Esophagus mucosa (tissue), 1 donor: ENCODE data around the gene ARHGAP27. TPM values are rescaled to one million over a fixed set of nuclear protein-coding genes. Genes with fewer than 3 reads are reported as not detected.
A peak's percentile ranks its signal among the peaks of the same experiment; 100 is the strongest.
"Not testable (repeated sequence)": the region's sequence is repeated elsewhere in the genome, so short reads cannot be mapped to it uniquely, and the experiment has no call there.

Source experiments
- ATAC-seq: fragments of 200-7000 bp; cut with Tn5 transposase; one replicate; pipeline ENCODE4 v1.9.1; 2020
- total RNA-seq: library from RNA; stranded (reverse); gene quantifications from one replicate; pipeline ENCODE4 v1.2.4, GENCODE V29; 2023
- donor health status: DM: yes; HTN: yes; CAD: no.

Gene ARHGAP27
- total RNA-seq, 1 donor from 2014 or later: 69.0 TPM

GRCh38 chr17:45361976-45362375 is 70.7 kb downstream of the ARHGAP27 start:
- ATAC-seq: no peak

GRCh38 chr17:45361451-45361850 is 71.2 kb downstream of the ARHGAP27 start:
- no peak for ATAC-seq

GRCh38 chr17:45357364-45357997 is 75.2 kb downstream of the ARHGAP27 start:
- ATAC-seq: no peak

GRCh38 chr17:45355087-45355486 is 77.6 kb downstream of the ARHGAP27 start:
- ATAC-seq: peak; percentile 48

- ATAC-seq: peak; percentile 26
Observed at GRCh38 chr17:45353043-45353442, 79.6 kb downstream of the ARHGAP27 start.

- no peak for ATAC-seq
Observed at GRCh38 chr17:45351831-45352230, 80.8 kb downstream of the ARHGAP27 start.

- ATAC-seq: no peak
Observed at GRCh38 chr17:45347444-45347843, 85.2 kb downstream of the ARHGAP27 start.

- ATAC-seq: no peak
Observed at GRCh38 chr17:45346216-45347015, 86.3 kb downstream of the ARHGAP27 start.

GRCh38 chr17:45345554-45346215 is 87.0 kb downstream of the ARHGAP27 start:
- ATAC-seq: no peak

GRCh38 chr17:45345246-45345553 is 87.5 kb downstream of the ARHGAP27 start:
- no peak for ATAC-seq

GRCh38 chr17:45343967-45344664 is 88.6 kb downstream of the ARHGAP27 start:
- not testable (repeated sequence) for ATAC-seq

Other genes with a start within 250 kb of the ARHGAP27 start
- gene FMNL1, start 211.0 kb downstream of the ARHGAP27 start, total RNA-seq: 2.6 TPM
- gene SPATA32, start 170.8 kb downstream of the ARHGAP27 start, total RNA-seq: 0.24 TPM
- gene MAP3K14, start 115.8 kb downstream of the ARHGAP27 start, total RNA-seq: 6.3 TPM
- gene PLEKHM1, start 57.9 kb upstream of the ARHGAP27 start, total RNA-seq: 112 TPM